SHP77 (cell line): ENCODE data around the gene KDM4F.

Experiments
- DNase-seq, 2 experiments: peaks; one replicate each; lab custom pipeline; 2025; lab: John Stamatoyannopoulos, UW

Gene KDM4F

GRCh38 chr11:95065336-95065735 lies 16.1 kb downstream of the KDM4F start:
- no peak for DNase-seq

GRCh38 chr11:95066716-95067038 lies 17.5 kb downstream of the KDM4F start, which contains the start of gene SRSF8:
Gene SRSF8 (plus strand): TSS chr11:95066919. CDS start chr11:95067227, 308 bp downstream.
- DNase-seq: no peak

GRCh38 chr11:95067039-95067840 lies 18.0 kb downstream of the KDM4F start:
- peak; percentile 67 to 83 for DNase-seq

GRCh38 chr11:95067841-95068219 lies 18.6 kb downstream of the KDM4F start:
- DNase-seq: peak in 1 of 2 experiments; percentile 83

DNA sequence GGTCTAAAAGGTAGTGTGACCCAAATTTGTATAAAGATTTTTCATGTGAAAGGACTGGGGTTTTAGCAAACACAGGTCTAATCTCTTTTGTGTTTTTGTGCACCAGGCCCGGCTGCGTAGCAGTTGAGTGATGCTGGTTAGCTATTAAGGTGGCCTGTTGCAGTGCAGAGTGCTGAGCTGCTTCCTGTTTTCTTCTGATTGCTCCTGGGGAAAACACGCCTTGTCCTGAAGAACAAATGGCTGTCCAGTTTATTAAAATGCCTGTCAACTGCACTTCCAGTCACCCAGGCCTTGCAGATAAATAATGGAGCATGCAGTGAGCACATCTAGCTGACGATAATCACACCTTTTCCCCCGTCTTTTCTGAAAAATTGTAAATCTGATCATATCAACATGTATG lies 19.3 kb downstream of the KDM4F start:
- peak; percentile 86 to 88 for DNase-seq

GRCh38 chr11:95070471-95070870 lies 21.2 kb downstream of the KDM4F start:
- DNase-seq: no peak

GRCh38 chr11:95072948-95073347 lies 23.7 kb downstream of the KDM4F start:
- no peak for DNase-seq

GRCh38 chr11:95074792-95075563 lies 25.8 kb downstream of the KDM4F start:
- peak; percentile 41 to 54 for DNase-seq

DNA sequence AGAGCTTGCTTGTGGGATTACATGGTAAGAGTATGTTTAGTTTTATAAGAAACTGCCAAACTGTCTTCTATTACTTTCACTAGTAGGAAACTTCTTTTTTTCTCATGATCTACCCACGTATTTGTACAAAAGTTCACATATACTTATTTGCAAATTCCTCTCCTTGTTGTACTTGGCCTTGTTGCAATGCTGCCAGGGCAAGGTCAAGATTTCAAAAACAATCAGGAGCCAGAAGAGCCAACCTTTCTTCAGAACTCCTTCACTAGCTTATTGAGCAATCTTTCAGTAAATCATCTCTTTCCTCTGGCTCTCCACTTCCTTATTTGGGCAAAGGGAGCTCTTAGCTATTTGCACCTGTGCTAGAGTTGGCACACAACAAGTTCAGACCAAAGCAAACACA lies 27.2 kb downstream of the KDM4F start:
- DNase-seq: peak in 1 of 2 experiments; percentile 9

GRCh38 chr11:95076981-95077380 lies 27.8 kb downstream of the KDM4F start:
- DNase-seq: no peak

- no peak for DNase-seq
Measured at GRCh38 chr11:95078526-95078925, 29.3 kb downstream of the KDM4F start.

DNA sequence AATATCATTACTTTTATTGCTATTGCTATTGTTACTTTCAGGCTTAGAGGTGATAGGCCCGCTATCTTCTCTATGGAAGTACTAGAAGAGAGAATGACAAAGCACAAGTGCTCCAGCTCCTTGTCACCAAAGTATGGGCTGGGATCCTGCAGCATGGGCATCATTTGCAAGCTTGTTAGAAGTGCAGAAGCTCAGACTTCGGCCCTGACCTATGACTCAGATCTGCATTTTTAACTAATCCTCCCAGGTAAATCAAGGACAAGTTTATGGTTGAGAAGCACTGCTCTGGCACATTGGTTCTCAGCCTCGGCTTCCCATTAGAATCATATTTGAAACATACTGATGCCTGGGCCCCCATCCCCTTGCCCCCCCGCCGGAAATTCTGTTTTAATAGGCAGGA lies 31.8 kb downstream of the KDM4F start:
- DNase-seq: no peak

DNA sequence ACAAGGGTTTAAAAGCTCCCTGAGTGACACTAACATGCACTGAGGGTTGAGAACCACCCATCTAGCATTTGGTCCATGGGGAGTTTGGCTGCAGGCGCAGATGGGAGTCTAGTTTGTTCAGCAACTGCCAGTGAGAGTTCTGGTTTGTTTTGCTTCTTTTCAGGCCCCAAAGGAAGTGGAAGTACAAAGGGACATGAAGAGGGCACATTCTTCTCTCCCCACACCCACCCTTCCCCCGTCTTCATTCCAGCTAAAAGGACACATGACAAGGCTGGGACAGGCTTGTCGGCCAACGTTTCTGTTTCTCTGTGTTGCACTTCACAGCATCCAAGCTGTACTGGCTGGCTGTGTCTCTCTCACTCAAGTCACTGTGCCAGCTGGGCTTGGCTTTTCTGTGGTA lies 32.2 kb downstream of the KDM4F start:
- DNase-seq: no peak

DNA sequence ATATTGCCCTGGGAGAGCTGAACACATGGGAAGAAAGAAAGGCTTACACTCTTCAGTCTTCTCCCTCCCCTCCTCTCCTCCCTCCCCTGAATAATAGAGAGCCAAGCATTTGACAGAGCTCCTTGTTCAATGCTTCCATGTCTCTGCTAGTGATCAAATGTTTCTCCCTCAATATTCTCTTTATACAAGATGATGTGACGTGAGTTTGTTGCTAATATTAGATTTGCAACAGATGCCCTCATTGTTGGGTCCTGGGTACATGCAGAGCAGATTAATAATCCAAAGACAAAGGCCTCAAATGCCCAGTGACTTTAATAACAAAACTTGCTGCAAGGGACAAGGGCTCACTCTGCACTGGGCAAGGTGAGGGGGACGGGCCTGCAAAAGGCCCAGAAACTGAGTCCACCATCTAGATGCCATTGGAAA lies 33.4 kb downstream of the KDM4F start:
- no peak for DNase-seq

GRCh38 chr11:95084509-95084908 lies 35.3 kb downstream of the KDM4F start:
- DNase-seq: no peak

DNA sequence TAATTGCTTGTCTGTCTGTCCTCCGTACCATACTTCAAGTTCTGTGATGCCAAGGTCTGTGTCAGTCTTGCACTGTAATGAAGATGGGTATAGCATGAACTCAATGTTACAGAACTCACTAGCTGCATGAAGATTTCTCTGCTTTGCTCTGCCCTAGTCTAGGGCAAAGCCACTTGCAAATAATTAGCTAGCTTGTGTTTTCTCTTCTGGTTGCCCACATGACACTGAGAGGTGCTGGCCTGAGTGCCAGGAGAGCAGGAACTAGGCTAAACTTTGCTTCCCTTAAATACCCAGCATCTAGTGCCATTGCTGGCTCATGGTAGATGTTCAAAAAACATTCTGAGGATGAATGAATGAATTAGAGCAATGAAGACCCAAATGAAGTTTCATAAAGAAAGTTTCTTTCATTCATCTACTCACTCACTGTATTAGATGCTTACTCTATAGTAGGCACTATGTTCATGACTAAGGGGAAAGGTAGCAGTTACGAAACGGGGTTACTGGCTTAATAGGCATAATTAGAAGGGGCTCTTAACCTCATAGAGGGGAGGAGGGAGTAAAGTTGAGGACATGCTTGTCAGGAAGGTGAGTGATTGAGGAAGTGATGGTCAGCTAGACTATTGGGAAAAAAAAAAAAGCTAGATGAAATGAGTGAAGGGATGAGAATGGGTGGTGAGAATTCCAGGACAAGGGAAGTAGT lies 36.0 kb downstream of the KDM4F start:
- no peak for DNase-seq

DNA sequence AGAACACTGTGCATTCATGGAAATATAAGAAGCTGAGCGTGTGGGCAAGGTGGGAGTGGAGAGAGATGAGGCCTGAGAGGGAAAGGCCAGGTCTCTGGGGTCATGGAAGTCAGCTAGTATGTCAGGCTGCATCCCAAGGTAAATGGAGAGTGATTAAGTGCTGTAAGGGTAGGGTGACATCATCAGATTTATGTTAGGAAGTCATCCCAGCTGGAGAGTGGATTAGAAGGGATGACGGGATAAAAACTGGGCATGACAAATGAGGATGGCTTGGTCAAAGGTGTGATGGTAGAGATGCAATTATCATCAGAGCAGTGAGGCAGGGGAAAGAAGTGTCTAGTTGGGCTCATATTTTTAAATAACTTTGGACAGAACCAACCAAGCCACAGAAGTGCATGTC lies 36.9 kb downstream of the KDM4F start:
- DNase-seq: no peak

DNA sequence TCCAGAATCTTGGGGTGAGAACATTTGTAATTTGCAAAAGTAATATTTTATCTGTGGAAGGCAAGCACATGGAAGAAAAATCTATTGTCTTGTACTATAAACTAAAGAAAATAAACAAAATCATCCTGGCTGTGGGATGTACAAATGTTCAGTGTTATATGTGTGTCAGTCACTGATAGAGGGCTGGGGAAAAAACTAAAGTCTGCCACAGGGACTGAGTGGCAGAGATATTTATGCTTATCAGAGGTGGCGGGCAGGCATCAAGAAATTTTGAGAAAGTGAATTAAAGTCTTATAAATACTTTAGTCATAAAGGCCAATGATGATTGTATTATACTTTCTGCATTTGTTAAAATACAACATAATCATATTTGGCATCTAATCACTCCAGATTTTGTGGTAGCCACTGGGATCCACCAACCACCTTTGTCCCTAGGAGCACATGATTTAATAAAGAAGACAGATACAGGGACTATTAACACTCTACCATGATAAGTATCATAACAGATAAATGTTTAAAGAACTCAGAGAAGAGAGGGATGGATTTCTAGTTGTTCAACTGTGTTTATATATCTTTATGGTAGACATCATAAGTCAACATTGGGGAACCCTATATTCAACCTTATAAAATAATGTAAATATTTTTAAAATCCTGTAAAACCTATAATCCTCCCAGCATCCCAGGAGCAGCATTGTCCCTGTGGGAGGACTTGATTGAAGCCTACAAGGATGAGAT lies 37.8 kb downstream of the KDM4F start:
- no peak for DNase-seq

- no peak for DNase-seq
Measured at GRCh38 chr11:95088946-95089619, 39.9 kb downstream of the KDM4F start.

DNA sequence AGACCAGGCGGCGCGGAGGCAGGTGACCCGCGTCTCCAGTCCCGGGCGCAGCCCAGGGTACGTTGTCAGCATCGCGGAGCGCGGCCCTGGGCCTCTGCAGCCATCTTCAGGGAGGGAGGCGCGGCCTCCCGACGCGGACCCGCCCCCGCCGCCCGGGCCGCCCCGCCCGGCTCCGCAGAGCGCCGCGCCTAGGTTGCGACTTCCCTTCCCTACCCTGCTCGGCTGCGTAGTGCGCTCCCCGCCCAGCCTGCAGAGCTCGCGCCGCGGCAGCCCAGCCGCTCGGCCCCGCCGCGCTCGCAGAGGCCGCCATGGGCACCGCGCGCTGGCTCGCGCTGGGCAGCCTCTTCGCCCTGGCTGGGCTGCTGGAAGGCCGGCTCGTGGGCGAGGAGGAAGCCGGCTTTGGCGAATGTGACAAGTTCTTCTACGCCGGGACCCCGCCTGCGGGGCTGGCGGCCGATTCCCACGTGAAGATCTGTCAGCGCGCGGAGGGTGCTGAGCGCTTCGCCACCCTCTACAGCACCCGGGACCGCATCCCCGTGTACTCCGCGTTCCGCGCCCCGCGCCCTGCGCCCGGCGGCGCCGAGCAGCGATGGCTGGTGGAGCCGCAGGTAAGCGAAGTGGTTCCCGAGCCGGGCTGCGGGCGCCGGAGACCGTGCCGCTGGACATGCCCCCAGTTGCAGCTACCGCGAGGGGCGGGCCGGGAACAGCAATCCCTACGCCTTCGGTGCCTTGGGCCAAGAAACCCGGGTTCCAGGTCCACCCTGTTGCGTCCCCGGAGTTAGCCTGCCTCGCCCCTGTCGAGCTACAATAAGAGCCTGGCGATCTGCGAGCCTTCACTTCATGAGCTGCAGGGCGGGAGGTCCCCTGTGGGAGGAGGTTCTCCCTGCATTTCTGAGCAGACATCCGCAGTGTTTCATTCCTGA lies 40.7 kb downstream of the KDM4F start, which contains the start of gene ENDOD1:
Gene ENDOD1, plus strand, starts transcription at position 227 of the 923 bp plus-strand sequence. Its CDS starts 82 bp downstream, at position 309.
- peak; percentile 21 to 47 for DNase-seq
